Right forelimb (tissue), 1 donor: ENCODE measurements around the gene BCKDHA.
"Not testable (repeated sequence)": the region's sequence is repeated elsewhere in the genome, so short reads cannot be mapped to it uniquely, and the experiment has no call there.

Experiments
- DNase-seq: peaks from one replicate; pipeline ENCODE4 v3.0.0-alpha.2; 2018

BCKDHA gene

DNA sequence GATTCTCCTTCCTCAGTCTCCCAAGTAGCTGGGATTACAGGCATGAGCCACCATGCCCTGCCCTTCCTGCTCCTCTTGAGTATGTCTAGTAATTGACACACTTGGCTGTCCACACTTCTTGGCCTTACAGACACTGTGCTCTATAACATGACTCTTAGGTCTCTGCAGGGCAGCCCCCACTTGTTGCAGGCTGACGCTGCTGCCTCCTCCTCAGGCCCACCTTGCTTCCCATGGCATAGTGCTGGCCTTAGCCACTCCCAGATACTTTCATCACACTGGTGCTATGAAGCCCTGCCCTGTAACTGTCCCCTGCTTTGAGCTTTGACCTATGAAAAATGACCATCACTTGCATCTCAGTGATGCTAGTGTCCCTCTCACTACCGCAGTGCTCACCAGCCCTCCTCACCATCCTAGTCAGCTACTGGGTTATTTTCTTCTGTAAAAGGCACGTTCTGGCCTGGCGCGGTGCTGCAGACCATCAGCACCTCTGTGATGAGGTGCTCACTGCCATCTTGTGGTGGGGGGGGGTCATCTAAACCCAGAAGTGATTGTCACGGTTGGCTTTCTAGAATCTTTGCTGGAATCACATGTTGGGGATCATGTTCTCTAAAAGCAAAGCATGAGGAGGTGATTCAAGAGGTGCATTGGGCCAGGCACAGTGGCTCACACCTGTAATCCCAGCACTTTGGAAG is 55.1 kb downstream of the BCKDHA start:
- no peak for DNase-seq

DNA sequence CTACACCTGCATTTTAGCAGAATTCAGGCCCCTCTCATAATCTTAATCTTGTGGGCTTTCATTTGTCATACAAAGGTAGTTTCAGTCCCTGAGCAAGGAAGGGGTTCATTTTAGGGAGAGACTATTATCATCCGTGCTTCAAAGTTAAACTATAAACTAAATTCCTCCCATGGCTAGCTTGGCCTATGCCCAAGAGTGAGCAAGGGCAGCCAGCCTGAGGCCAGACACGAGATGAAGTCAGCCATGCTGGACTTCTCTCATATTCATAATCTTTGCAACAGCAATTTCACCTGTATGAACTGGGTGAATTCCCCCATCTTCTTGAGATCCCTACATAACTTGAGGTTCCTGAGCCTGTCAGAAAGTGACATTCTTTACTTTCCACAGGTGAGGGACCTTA is 58.3 kb downstream of the BCKDHA start:
- DNase-seq, result no peak

DNA sequence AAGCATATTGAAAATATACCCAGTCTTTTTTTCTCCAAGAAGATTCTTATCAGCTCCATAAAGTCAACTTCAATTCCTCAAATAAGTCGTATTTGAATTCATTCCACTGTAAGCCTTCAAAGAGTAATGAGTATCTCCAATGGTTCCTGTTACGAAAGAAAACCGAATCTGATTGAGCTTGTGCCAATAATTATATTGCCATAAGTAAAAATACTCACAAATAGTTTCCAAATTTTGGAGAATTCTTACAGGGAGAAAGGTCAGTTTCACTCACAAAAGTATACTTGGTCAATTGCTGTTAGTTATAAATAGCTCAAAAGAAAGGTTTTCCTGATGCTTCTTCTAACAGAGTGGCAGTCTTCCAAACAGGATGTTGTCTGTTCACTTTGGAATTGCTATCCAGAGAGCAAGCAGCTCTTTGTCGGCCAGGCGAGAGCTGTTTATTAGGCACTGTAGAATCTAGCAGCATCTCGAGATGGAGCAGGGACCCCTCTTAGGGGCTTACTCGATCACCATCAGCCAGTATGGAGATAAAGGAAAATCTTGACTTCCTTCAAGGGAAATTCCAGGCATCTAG is 58.8 kb downstream of the BCKDHA start:
- DNase-seq, result no peak

DNA sequence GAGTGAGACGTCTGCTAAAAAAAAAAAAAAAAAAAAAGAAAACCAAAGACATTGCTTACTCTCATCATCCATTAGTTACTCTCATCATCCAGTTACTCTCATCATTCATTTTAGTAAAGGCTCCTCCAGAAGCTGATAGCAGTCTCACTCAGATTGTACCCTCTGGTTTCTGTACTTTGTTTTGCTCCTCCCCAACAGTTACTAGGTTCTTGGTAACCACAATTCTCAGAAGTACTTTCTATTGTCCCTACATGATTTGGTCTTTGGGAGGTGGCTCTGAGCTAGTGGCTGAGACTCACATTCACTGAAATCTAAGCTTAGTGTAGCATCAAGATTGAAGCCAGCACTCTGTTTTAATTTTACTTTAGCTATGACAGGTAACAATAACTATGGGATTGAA is 59.6 kb downstream of the BCKDHA start:
- no peak for DNase-seq

DNA sequence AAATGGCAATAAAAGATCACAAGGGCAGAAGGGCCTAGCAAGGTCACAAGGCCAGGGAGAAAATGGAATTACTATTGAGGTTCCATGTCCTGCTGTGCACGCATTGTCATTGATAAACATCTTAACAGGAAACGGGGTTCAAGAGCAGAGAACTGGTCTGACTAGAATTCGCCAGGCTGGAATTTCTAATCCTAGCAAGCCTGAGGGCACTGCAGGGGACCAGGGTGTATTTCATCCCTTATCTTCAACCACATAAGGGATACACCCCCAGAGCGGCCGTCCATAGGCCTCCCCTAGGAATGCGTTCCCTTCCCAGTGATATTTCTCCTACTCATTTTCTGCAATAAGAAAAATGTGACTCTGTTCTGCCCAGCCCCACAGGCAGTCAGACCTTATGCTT is 64.9 kb downstream of the BCKDHA start:
- DNase-seq, result no peak

DNA sequence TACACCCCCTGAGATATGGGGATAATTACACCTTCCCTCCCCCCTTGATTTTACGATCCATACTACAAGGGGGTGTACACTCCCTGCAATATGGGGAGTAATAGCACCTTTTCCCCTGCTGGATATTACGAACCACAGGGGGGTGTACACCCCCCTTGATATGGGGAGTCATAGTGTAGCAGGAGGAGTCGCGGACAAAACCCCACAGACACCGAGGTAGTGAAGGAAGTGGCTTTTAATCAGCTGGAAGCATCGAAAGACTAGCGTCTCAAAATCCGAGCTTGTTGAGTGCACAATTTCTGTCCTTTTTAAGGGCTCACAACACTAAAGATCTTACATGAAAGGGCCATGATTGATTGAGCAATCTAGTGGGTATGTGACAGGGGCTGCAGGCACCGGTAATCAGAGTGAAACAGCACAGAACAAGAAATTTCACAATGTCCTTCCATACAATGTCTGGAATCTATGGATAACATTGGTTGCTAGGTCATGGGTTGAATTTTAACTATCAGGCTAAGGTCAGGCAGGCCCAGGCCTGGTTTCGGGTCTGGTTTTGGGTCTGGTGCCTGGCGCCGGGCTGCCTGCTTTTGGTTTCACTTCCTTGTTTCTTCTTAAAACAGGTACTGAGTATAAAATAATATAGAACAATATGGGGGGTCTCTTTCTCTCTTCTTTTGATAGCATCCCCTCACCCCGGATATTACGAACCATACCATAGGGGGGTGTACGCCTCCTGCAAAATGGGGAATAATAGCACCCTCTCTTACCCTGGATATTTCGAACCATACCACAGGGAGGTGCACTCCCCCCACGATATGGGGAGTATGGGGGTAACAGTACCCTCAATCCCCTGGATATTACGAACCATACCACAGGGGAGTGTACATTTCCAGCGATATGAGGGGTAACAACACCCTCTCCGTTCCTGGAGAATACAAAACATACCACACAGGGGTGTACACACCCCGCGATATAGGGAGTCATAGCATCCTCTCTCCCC is 65.9 kb downstream of the BCKDHA start:
- not testable (repeated sequence) for DNase-seq
